Measurements from ENCODE around the gene ARHGEF17.

ARHGEF17 gene

DNA sequence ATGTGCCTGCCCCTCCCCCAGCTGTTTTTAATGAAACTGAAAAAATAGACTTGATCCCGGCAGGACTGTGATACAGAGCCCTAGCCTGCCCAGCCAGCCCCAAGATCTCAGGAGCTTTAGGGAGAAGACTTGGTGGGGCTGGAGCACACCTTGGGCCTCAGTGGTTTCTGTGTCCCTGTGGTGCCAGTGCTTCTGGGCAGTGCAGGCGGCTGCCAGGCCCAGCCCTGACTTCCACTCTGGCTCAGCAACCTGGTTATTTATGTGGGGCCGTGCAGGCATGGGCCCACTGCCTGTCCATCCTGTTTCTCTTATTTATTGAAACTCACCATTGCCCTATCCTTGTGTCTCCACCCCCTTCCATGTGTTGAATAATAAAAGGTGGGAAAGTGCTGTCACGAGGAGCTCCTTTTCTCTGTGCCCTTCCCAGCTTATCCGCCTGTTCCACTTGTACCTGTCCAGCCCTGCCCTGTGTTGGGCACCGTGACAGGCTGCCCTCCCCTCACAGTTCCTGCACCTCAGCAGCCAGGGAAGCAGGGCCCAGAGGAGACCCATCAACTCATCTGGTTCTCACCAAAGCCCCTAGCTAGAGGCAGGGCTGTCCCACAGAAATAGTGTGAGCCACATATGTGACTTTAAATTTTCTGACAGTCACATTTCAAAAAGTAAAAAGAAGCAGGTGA lies 88.3 kb downstream of the ARHGEF17 start:
- no peak for DNase-seq

DNA sequence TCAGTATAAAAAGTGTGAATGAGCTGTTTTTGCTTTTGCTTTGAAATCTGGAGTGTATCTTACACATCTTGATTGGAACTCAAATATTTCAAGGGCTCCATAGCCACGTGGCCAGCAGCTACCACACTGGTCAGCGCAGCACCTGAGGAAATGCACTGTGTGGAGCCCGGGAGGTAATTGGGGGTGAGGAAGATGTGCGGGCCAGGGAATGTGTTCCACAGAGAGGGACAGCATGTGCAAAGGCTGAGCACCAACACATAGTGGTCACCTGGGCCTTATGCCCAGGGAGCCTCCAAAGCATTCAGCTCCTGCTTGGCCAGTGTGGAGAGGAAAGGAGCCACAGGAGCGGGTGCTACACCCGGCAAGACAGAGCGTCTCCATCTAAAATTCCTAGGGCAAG lies 88.9 kb downstream of the ARHGEF17 start:
- DNase-seq: no peak

DNA sequence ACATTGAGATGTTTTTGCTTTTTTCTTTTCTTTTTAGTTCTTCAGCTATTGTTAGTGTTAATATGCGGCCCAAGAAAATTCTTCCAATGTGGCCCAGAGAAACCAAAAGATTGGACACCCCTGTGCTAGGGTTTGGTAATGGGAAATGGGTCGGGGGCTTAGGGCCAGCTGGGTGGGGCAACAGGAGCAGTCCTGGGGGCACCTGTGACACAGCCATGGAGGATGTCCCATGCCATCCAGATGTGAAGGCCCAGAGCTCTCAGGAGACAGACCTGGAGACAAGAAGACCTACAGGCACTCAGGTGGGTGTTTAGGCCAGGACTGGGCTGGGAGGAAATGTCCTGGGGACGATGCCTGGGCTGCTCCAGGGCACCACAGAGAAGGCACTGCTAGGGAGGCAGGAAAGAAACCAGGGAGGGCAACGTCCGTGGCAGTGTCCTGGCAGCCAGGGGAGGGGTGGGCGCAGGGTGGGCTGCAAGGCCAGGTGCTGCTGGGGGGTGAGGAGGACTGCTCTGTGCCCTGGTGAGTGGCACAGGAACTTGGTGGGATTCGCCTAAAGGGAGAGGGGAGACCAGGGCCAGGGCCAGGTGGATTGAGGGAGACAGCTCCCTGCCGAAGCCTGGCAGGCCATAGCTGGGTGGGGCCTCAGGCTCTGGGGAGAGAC lies 89.5 kb downstream of the ARHGEF17 start:
- no peak for DNase-seq

DNA sequence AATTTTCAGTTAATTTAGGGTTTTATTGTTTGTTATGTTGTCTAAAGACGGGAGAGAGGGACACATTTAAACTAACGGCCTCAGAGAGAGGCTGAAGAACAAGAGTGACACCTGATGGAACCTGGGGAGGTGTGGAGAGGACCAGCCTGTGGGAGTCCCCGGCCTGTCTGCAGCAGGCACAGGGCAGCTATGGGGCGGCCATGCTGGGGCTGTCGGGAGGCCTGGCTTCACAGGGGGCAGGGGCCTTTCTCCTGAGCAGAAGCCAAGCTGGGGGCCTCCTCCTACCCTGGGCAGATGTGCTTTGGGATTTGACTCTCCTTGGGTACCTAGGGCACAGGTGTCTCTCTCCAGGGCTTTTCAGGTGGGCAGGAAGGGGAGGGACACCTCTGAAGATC lies 90.1 kb downstream of the ARHGEF17 start:
- DNase-seq: no peak

DNA sequence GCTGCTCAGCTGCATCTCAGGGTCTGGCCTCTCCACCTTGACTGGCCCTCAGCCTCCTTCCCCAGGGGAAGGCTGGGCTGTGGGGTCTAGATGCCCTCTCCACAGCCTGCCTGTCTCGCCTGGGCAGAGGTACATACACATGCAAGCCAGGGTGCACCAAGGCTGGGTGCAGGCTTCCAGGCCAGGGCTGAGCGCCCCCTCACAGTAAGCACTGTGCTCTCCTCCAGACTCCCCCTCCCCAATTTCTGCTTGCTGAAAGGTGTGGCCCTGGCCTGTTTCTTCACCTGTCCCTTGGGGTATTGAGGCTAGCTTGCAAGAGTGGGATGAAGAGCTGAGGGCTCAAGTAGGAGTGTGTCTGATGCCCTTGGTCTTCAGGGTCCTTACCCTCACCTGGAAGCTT lies 90.6 kb downstream of the ARHGEF17 start:
- DNase-seq: no peak

DNA sequence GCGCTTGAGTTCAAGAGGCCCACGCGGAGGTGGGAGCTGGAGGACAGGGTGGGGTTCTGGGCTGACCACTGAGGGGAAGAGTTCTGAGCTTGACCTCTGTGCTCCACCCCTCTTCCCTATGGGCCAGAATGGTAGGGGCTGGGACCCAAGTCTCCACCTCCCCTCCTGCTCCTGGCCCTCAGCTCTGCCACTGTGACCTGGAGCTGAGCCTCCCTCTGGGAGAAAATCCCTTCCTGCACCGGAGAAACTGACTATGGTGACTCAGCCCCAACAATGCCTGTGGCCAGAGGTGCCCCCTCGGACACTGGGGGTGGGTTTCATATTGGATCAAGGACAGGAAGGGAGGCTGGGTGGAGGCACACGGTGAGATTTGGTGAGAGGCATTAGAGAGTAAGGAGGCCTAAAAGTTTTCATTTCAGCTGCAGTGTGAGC lies 91.1 kb downstream of the ARHGEF17 start:
- no peak for DNase-seq

DNA sequence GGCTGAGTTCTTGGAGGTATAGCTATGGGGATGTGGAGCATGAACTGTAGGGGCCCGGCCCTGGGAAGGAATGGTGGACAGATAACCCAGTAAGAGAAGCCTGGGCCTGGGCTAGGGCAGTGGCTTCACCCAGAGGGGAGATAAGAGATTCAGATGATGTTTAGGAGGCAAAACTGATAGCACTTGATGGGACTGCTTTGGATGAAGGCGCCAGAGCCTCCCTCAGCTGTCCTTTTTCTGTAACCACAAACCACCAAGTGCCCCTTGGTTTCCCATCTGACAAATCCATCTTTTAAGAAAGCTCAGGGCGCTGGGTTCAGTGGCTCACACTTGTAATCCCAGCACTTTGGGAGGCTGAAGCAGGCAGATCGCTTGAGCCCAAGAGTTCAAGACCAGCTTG lies 91.6 kb downstream of the ARHGEF17 start:
- DNase-seq: no peak

DNA sequence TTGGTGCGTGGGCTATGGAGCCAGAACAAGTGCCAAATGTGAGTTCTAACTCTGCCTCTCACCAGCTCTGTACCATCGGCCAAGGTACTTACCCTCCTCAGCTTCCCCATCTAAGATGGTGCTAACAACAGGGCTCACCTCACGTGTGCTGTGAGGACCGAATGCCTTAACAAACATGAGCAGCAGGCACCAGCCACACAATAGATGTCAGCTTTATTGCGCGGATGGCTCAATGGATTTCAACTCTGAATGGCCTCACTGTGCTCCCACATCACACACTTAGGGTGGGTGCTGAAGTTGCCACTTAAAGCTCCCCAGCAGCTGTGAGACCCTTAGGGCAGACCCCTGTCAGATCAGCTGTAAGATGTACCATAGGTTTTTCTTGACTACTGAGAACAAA lies 92.2 kb downstream of the ARHGEF17 start:
- no peak for DNase-seq

DNA sequence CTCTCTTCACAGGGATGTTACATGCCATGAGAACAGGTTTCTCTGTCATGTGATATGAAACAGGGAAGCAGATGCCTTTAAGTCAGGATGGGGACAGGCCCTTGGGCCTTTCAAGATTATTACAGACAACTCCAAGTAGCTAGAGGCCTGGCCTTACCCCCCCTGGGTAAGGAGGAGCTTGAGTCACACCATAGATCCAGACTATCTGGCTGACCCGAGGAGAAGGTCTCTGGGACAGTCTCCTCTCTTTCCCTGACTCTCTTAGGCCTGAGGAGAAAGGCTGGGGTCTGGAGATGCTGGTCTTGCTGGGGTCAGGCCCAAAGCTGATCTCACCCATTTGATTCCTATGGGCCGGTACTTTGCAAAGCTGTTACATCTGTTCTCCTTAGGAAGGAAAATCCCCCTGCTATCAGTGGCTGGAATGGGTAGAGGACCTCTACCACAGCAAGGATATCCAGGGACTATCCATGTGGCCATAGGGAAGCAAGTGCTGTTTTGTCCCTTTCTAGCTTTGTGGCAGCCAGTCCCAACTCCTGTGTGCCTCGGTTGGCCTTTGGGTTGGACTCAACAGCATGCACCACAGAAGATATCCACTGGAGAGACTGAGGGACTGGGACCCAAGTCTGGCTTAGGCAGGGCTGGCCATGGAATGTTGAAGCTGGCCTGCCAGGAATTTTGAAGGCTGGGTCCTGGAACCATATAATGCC lies 93.3 kb downstream of the ARHGEF17 start:
- DNase-seq: no peak

DNA sequence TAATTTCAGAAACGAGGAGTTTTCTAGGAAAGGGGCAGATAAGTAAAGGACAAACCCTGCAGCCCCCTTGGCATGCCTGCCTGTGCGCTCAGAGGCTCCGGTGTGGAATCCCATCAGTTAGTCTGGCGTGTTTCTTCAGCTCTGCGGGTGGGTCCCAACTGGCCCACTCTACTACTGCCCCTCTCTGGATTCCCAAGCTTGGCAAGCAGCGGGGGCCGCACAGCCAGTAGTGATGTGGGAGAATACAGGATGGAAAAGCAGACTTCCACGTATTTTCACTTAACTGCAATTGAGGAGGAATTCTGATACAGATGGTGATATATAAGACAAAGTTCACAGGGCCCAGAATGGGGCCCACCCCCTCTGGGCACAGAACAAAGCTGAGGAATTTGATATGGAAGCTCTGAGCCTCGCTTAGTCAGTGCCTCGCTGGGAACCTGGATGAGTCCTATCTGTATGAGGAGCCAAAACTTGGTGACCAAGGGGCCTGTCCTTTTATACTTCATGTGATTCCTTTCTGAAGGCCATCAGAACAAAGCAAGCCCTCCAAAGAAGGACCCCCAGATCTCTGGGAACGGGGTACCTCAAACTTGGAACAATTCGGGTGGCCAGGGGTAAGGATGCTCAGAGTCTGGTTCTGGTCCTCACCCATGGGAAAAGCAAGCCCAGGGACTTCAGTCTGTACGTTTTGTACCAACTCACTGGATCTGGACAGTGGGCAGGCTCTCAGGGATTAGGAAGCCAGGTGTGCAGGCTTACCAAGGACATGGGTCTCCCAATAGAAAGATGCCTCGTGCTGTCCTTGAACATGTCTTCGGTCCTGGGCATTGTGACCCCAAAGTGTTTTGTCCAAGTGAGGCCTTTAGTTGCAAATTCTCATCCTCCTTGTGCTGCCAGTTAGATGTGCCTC lies 94.1 kb downstream of the ARHGEF17 start:
- DNase-seq: no peak

DNA sequence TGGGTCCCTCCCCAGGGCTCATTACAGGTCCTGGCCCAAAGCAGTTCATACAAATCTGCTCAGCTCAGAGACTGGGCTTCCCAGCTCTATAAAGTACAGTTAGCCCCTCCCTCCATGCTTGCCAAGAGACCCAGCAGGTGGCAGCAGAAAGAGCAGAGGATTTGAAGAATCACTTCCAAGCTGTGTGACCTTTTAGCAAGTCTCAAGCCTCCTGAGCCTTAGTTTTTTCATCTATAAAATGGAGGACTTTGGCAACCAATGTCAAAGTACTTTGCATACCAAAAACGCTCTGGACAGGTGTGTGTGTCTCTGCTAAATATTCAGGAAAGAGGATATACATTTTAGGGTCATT lies 94.7 kb downstream of the ARHGEF17 start:
- DNase-seq: no peak

DNA sequence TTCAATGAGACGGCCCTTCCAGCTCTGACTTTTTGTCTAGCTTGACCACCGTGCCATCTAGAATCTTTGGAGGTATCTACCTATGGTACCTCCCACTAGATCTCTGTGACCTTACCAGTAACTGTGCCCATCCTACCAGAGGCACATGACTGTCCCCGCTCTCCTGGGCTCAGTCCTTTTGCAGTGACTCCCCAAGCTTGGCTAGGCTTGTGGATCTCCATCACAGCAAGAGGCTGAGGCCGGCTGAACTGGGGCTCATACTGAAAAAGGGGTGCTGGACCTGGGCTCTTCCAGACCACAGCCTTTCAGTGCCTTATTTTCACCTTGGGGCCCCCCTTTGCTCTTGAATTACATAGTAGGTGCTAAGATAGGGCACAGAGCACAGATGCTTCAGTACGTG lies 95.5 kb downstream of the ARHGEF17 start:
- DNase-seq: no peak

DNA sequence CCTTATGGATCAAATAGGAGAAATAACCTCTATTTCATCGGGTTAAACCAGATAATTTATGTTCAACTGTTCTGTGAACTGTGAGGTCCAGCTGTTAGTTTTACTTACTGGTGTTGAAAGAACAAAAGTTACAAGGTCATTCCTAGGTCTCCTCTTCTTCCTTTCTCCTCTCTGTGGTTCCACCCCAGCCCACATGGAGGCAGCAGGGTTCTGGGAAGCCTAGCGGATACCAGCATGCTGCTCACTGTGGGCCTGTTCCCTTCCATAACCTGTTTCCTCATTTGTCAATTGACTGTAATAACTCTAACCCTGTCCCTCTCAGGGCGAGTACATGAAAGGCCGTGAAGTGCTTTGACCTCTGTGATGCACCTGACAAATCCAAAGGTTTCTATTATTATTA lies 96.0 kb downstream of the ARHGEF17 start:
- DNase-seq: no peak

DNA sequence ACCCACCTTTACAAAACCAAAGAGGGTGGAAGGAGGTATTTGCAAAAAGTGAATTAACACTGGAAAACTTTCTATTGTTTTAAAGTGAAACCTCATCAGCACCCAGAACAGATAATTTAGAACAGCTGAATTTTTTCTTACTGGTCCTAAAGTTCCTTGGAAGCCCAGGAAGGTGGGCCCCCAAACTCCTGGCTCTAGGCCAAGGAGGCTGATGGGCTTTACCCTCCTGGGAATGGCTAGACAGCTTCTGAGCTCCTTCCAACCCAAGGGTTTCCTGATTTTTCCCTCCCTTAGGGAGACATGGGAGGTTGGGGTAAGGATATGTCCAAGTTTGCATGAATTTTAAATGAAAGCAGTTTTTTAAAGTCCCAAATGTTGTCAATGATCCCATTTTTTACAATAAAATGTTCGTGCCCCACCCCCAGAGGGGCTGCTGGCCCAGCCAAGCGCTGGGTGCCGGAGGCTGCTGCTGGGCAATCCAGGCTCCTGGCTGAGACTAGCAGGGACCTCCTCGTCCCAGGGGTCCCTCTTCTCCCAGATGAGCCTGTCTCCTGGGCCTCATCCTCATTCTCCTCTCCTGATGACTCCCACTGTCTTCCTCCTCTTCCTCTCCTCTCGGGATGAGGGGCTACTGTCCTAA lies 96.5 kb downstream of the ARHGEF17 start:
- no peak for DNase-seq

DNA sequence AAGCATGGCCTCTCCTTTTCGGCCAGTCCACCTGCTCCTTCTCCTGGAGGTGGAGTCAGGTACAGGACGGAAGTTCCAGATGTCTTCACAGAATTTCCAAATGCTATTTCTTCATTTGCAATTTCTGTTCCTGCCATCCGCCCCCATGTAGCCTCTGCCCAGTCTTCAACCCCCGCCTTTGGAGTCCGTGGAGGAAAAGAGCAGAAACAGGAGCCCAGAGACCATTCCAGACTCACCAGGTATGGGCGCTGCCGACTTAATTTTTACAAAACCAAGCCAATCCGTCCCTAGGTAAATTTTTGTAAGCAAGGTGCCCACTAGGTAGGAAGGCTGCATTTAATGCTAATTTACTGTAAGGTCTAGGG lies 97.1 kb downstream of the ARHGEF17 start:
- no peak for DNase-seq

DNA sequence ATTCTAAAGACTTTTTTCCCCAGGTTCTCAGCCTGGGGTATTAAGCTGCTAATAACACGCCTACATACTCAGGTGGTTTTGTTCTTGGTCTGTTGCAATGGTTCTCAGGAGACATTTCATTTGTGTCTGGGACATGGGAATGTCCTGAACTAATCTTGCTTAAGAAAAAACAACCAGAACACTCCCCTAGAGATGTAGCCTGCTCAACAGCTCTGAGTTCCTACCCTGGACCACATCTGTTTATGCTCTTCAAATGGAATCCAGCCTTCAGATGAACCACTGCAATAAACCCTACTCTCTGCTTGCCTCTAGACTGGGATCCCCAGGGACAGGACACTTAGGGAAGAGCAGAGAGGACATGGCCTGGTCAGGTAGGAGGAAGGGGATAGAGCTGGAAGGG lies 98.1 kb downstream of the ARHGEF17 start:
- no peak for DNase-seq

DNA sequence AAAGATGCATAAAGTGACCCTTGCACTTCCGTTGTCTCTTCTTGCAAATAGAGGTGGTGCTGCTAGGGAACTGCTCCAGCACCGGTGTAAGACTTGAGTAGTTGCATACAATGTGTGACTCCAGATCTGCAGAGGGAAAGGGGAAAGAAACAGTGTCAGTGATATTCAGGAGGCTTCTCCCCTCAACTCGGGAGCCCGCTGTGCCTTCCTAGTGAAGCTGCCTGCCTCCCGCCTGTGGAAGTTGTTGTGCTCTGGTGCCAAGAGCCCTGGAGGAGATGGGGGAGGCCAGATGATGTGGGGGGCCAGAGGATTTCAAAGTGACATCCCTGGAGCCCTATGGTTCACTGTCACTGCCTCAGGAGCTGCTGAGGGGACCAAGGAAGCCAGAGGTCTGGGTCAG lies 98.5 kb downstream of the ARHGEF17 start:
- no peak for DNase-seq

DNA sequence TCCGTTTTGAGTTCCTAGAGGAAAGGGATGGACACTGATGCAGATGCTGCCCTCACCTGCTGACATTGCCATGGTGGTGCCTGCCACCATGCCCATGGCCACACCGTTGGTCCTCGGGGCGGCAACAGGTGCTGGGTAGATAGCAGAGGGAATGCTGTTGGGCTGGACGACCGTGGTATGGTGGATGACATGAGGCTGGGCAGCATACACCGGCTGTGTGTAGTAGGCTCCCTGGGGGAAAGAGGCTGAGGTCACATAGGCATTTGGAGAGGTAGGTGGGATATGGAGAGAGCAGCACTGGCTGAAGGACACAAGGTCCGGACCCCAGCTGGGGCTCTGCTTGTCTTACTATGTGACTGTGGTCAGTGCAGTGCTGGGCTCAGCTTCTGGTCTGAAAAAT lies 101.4 kb downstream of the ARHGEF17 start:
- no peak for DNase-seq

DNA sequence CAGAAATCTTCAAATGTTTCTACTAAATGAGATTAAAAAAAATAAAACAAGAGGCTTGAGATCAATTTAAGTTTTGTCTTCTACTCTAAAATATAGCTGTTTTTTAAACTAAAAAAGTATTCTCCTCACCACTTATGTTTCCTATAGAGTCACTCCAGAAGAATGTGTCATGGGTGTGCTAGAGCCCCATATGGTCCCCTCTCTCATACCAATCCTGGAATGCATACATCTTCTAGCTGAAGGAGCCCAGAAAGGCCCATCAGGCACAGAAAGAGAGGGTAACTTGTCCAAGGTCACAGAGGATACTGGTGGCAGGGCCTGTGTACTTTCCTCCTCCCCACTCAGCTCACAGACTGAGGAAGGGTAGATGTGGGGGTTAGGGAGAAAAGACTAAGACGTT lies 102.6 kb downstream of the ARHGEF17 start:
- DNase-seq: no peak

DNA sequence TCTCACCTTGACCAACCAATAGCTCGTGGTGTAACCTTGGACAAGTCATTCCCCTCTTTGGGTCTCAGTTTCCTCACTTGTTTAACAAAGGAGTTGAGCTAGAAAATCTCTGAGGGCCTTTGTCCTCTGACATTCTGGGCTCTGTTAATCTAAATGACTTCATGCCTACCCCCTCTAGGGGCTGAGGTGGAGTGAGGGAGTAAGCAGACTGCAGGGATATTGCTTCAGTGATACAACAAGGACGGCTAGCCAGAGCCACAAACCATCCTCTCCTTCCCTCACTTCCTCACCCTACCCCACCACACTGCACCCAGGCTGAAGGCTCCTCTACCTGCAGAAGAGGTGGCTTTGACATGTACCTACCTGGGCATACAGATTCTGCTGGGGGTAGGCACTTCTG lies 103.0 kb downstream of the ARHGEF17 start:
- DNase-seq: no peak

DNA sequence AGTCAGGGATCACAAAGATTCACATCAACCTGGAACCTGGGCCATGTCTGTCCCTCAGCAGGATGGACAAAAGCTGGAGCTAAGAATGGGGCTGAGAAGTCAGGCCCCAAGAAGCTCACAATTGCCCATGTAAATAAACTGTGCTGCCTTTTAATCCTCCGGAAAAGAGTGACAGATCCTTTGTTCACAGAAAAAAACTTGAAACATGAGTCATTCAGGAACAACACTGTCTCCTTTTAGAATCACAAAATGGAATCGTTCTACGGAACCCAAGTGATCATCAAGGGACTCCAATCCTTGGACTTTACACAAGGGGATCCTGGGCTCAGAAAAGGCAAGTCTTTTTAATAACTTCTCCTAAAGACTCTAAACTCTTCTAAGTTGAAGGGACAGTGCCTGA lies 104.2 kb downstream of the ARHGEF17 start:
- DNase-seq: no peak

DNA sequence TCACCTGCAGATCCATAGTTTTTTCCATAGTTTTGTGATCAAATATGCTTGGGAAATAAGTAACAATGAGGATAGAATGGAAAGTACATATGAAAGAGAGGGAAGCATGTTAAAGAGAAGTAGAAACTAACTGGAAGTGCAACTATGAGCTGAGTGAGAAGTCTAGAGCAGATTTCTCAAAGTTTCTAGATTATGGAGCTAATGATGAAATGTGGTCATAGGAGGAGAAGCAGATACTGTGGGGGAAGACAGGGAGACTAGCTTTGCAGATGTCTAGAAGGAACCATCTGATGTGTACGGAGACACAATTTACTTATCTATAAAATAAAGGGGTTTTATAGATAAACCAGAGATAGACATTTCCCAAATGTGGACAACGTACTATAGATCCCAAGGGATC lies 105.2 kb downstream of the ARHGEF17 start:
- DNase-seq: no peak
